ENCODE measurements around the gene SSBP3. TPM values are rescaled to one million over a fixed set of nuclear protein-coding genes. Genes with fewer than 3 reads are reported as not detected.

Gene SSBP3
- total and polyA plus RNA-seq, 2 experiments from 2014 or later, result 47.4 to 68.6 TPM

GRCh38 chr1:54218883-54219687 lies 187.1 kb downstream of the SSBP3 start (continued):
- TF ChIP-seq ZNF462 (CRISPR knock-in tag; IDR thresholded peaks at IDR 0.05) (no peak), ZNF331 (CRISPR knock-in tag; IDR thresholded peaks at IDR 0.05; ENCODE audit: low read depth) (no peak), POLR2AphosphoS5 (IDR thresholded peaks at IDR 0.05; ENCODE audit: low read depth) (no peak), ETS1 (IDR thresholded peaks at IDR 0.05) (no peak), EZH2phosphoT487 (IDR thresholded peaks at IDR 0.05; ENCODE audit: unreplicated experiment) (no peak)

- ATAC-seq, result no peak
- peaks cover 2% of the 10 kb centered on the region for H3K27me3 Mint-ChIP-seq (ENCODE audit: insufficient read depth, low read depth, poor library complexity)
- Histone ChIP-seq H3K36me3 (ENCODE audit: insufficient read depth) (peaks cover 39% of the 10 kb centered on the region; the same call in 1 of the 2 replicates), H3K27ac (ENCODE audit: low read depth) (no peak overlapping the region), H4K20me1 (replicated peaks; ENCODE audit: insufficient read depth) (peaks cover 15% of the 10 kb centered on the region), H3F3A (replicated peaks; ENCODE audit: low read depth) (no peaks in the 10 kb centered on the region), H3K4me2 (no peak overlapping the region), H3K9me2 (ENCODE audit: insufficient read depth) (no peaks in the 10 kb centered on the region), H3K4me3 (no peak overlapping the region), H3K79me2 (replicated peaks; ENCODE audit: insufficient read depth) (no peaks in the 10 kb centered on the region), H2AFZ (no peak overlapping the region), H3K27me3 (ENCODE audit: insufficient read depth) (no peaks in the 10 kb centered on the region), H3K4me1 (ENCODE audit: insufficient read depth) (no peaks in the 10 kb centered on the region)
- H3K9me3 Mint-ChIP-seq, result no peaks in the 10 kb centered on the region
- peaks cover 79% of the 10 kb centered on the region for H3K36me3 Mint-ChIP-seq (ENCODE audit: low read depth)
- H3K4me3 Mint-ChIP-seq, result no peak overlapping the region
- DNase-seq (ENCODE audit: low spot score), result no peak
- H3K4me1 Mint-ChIP-seq, result peaks cover 12% of the 10 kb centered on the region
- no peak overlapping the region for H3K27ac Mint-ChIP-seq
- no peak for TF ChIP-seq ZNF331 (CRISPR knock-in tag; IDR thresholded peaks at IDR 0.05; ENCODE audit: low read depth)
- no peak for TF ChIP-seq STAT1 (IDR thresholded peaks at IDR 0.05; ENCODE audit: unreplicated experiment)
- TF ChIP-seq ZNF462 (CRISPR knock-in tag; IDR thresholded peaks at IDR 0.05), result no peak
- TF ChIP-seq JUNB (IDR thresholded peaks at IDR 0.05; ENCODE audit: unreplicated experiment), result no peak
Observed at GRCh38 chr1:54215523-54215922, 190.7 kb downstream of the SSBP3 start.
